Caco-2 (cell line): Measurements from ENCODE around the gene LCNL1. TPM values are rescaled to one million over a fixed set of nuclear protein-coding genes. Genes with fewer than 3 reads are reported as not detected.

Source experiments
- BruUV-seq: library from RNA; stranded (reverse); fragments of 400-500 nt; replicated peaks from 2 replicates; lab custom pipeline; 2021; lab: Mats Ljungman, UMichigan
- CTCF ChIA-PET: fragments of 300-600 bp; sonication (Branson Sonifier 250); formaldehyde crosslinking; loops from one replicate; lab custom pipeline; 2022; ENCODE audit warnings: antibody characterized with exemption; lab: Charles Lee
- POLR2A ChIA-PET: fragments of 300-600 bp; sonication (Branson Sonifier 250); formaldehyde crosslinking; loops from one replicate; lab custom pipeline; 2022; ENCODE audit warnings: antibody characterized with exemption; lab: Charles Lee
- DNase-seq, 2 experiments: peaks; one replicate each; pipeline versions ENCODE4 v3.0.0 to v3.0.0-alpha.2; 2020 to 2022
- H3K27me3 ChIP-seq: replicated peaks from 2 replicates; pipeline ENCODE4 v1.6.0; 2011; ENCODE audit warnings: low read length; ENCODE audit not compliant: control insufficient read depth, insufficient read depth
- H3K36me3 ChIP-seq: 2 replicates; pipeline ENCODE4 v1.5.1; 2011; ENCODE audit warnings: low read length; ENCODE audit not compliant: control insufficient read depth, insufficient read depth
- H3K4me1 ChIP-seq: fragments of 250-450 bp; sonication (Bioruptor Pico); 2 replicates; pipeline ENCODE4 v1.5.1; 2020; ENCODE audit warnings: mild to moderate bottlenecking
- H3K4me3 ChIP-seq: 2 replicates; pipeline ENCODE4 v1.5.1; 2011; ENCODE audit warnings: low read depth, mild to moderate bottlenecking, control low read depth, low read length
- H3K9me3 ChIP-seq: fragments of 250-450 bp; sonication (Bioruptor Pico); 2 replicates; pipeline ENCODE4 v1.5.1; 2020; ENCODE audit warnings: mild to moderate bottlenecking, moderate library complexity
- H3K27ac Mint-ChIP-seq: one replicate; pipeline ENCODE4 v1.8.0; 2022; ENCODE audit warnings: mixed read lengths; ENCODE audit not compliant: unreplicated experiment
- H3K27me3 Mint-ChIP-seq: one replicate; pipeline ENCODE4 v1.8.0; 2022; ENCODE audit warnings: mixed read lengths; ENCODE audit not compliant: insufficient read depth, unreplicated experiment
- H3K36me3 Mint-ChIP-seq: one replicate; pipeline ENCODE4 v1.8.0; 2022; ENCODE audit warnings: mild to moderate bottlenecking, mixed read lengths; ENCODE audit not compliant: insufficient read depth, unreplicated experiment
- H3K4me1 Mint-ChIP-seq: one replicate; pipeline ENCODE4 v1.8.0; 2022; ENCODE audit warnings: low read depth, mixed read lengths; ENCODE audit not compliant: unreplicated experiment
- H3K4me3 Mint-ChIP-seq: one replicate; pipeline ENCODE4 v1.8.0; 2022; ENCODE audit warnings: mild to moderate bottlenecking, moderate library complexity, mixed read lengths; ENCODE audit not compliant: unreplicated experiment
- H3K9me3 Mint-ChIP-seq: one replicate; pipeline ENCODE4 v1.8.0; 2022; ENCODE audit warnings: mixed read lengths; ENCODE audit not compliant: unreplicated experiment
- intact Hi-C: fragments of 100-400 bp; cut with micrococcal nuclease; formaldehyde crosslinking; loops from one replicate; pipeline ENCODE4 v1.10.0; 2022; ENCODE audit not compliant: unreplicated experiment
- total RNA-seq: library from RNA; stranded (reverse); gene quantifications from 2 replicates; pipeline ENCODE4 v1.2.3, GENCODE V29; 2022
- TF ChIP-seq, protein P1 (sequence below), 2 experiments: fragments of 200-600 bp in 1 of 2; IDR thresholded peaks; 1 replicate in 1 of 2; 2 replicates in 1 of 2; pipeline versions ENCODE4 v1.5.1 to v1.8.0; 2011 to 2022; ENCODE audit warnings: antibody characterized with exemption in 1 of 2, control low read depth in 1 of 2, inconsistent platforms in 1 of 2, low read depth in 1 of 2, low read length in 1 of 2, mild to moderate bottlenecking in 1 of 2, moderate library complexity in 1 of 2; ENCODE audit not compliant: insufficient read depth in 1 of 2, severe bottlenecking in 1 of 2, unreplicated experiment in 1 of 2

Gene LCNL1
- total RNA-seq, 1 experiment from 2014 or later, result not detected

- no peaks in the 10 kb centered on the region for H3K36me3 ChIP-seq
- ChIA-PET POLR2A (interaction anchor here (0.8 kb wide), 1 partner anchor 23 kb away, joined by 3 read pairs; the partner anchor contains the start of gene PAXX), CTCF (no interaction called here)
- Mint-ChIP-seq H3K4me1 (no peaks in the 10 kb centered on the region), H3K4me3 (no peak overlapping the region), H3K36me3 (peaks cover 5% of the 10 kb centered on the region), H3K9me3 (no peaks in the 10 kb centered on the region), H3K27ac (no peak overlapping the region), H3K27me3 (no peaks in the 10 kb centered on the region)
- BruUV-seq, result no TSS peak
- no peak overlapping the region for H3K4me3 ChIP-seq
- DNase-seq, result no peak
- intact Hi-C loops, result no loop called here
- H3K4me1 ChIP-seq, result peaks cover 7% of the 10 kb centered on the region
- no peaks in the 10 kb centered on the region for H3K9me3 ChIP-seq
- no peaks in the 10 kb centered on the region for H3K27me3 ChIP-seq
- TF ChIP-seq, protein P1, sequence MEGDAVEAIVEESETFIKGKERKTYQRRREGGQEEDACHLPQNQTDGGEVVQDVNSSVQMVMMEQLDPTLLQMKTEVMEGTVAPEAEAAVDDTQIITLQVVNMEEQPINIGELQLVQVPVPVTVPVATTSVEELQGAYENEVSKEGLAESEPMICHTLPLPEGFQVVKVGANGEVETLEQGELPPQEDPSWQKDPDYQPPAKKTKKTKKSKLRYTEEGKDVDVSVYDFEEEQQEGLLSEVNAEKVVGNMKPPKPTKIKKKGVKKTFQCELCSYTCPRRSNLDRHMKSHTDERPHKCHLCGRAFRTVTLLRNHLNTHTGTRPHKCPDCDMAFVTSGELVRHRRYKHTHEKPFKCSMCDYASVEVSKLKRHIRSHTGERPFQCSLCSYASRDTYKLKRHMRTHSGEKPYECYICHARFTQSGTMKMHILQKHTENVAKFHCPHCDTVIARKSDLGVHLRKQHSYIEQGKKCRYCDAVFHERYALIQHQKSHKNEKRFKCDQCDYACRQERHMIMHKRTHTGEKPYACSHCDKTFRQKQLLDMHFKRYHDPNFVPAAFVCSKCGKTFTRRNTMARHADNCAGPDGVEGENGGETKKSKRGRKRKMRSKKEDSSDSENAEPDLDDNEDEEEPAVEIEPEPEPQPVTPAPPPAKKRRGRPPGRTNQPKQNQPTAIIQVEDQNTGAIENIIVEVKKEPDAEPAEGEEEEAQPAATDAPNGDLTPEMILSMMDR (IDR thresholded peaks at IDR 0.05; ENCODE audit: insufficient read depth in 1 of 2, low read depth in 1 of 2, low read length in 1 of 2, severe bottlenecking in 1 of 2, unreplicated experiment in 1 of 2), result no peak
These were observed 13.6 kb upstream of the LCNL1 start for GRCh38 chr9:136969150-136969549.

GRCh38 chr9:136969774-136970173 is 13.0 kb upstream of the LCNL1 start:
- H3K9me3 Mint-ChIP-seq, result no peaks in the 10 kb centered on the region
- Histone ChIP-seq H3K4me3 (no peak overlapping the region), H3K27me3 (no peaks in the 10 kb centered on the region), H3K36me3 (no peaks in the 10 kb centered on the region), H3K9me3 (no peaks in the 10 kb centered on the region), H3K4me1 (peaks cover under 1% of the 10 kb centered on the region)
- H3K27me3 Mint-ChIP-seq, result no peaks in the 10 kb centered on the region
- H3K36me3 Mint-ChIP-seq, result peaks cover 5% of the 10 kb centered on the region
- TF ChIP-seq, protein P1 (IDR thresholded peaks at IDR 0.05; ENCODE audit: insufficient read depth in 1 of 2, low read depth in 1 of 2, low read length in 1 of 2, severe bottlenecking in 1 of 2, unreplicated experiment in 1 of 2), result no peak
- no peak for DNase-seq
- no peak overlapping the region for H3K27ac Mint-ChIP-seq
- POLR2A ChIA-PET, result interaction anchor here (0.8 kb wide), 1 partner anchor 22 kb away, joined by 3 read pairs; the partner anchor contains the start of gene PAXX
- H3K4me3 Mint-ChIP-seq, result no peak overlapping the region
- BruUV-seq, result no TSS peak
- no peaks in the 10 kb centered on the region for H3K4me1 Mint-ChIP-seq
- intact Hi-C loops, result no loop called here
- CTCF ChIA-PET, result no interaction called here

GRCh38 chr9:136970361-136970760 is 12.4 kb upstream of the LCNL1 start:
- no peaks in the 10 kb centered on the region for H3K4me1 ChIP-seq
- H3K27ac Mint-ChIP-seq, result no peak overlapping the region
- H3K27me3 ChIP-seq, result no peaks in the 10 kb centered on the region
- no peak for DNase-seq
- no peaks in the 10 kb centered on the region for H3K27me3 Mint-ChIP-seq
- no peak overlapping the region for H3K4me3 ChIP-seq
- BruUV-seq, result no TSS peak
- no peaks in the 10 kb centered on the region for H3K36me3 ChIP-seq
- no peaks in the 10 kb centered on the region for H3K4me1 Mint-ChIP-seq
- H3K9me3 Mint-ChIP-seq, result no peaks in the 10 kb centered on the region
- POLR2A ChIA-PET, result no interaction called here
- intact Hi-C loops, result no loop called here
- CTCF ChIA-PET, result no interaction called here
- H3K9me3 ChIP-seq, result no peaks in the 10 kb centered on the region
- H3K36me3 Mint-ChIP-seq, result peaks cover 5% of the 10 kb centered on the region
- TF ChIP-seq, protein P1 (IDR thresholded peaks at IDR 0.05; ENCODE audit: insufficient read depth in 1 of 2, low read depth in 1 of 2, low read length in 1 of 2, severe bottlenecking in 1 of 2, unreplicated experiment in 1 of 2), result no peak
- H3K4me3 Mint-ChIP-seq, result no peak overlapping the region
